HL-60 (cell line): ENCODE data around the gene GNAQ.

ENCODE experiments used
- CTCF ChIP-seq: IDR thresholded peaks from one replicate; pipeline ENCODE4 v1.5.1; 2011; ENCODE audit warnings: low read length, control low read depth, inconsistent platforms; ENCODE audit not compliant: insufficient read depth
- GABPA ChIP-seq: IDR thresholded peaks from 2 replicates; pipeline ENCODE4 v1.6.1; 2012; ENCODE audit warnings: low read depth
- POLR2AphosphoS5 ChIP-seq: IDR thresholded peaks from 2 replicates; pipeline ENCODE4 v1.6.1; 2012; ENCODE audit warnings: low read depth
- REST ChIP-seq: IDR thresholded peaks from 2 replicates; pipeline ENCODE4 v1.6.1; 2012; ENCODE audit warnings: low read depth; ENCODE audit not compliant: insufficient replicate concordance
- SPI1 ChIP-seq: IDR thresholded peaks from 2 replicates; pipeline ENCODE4 v1.6.1; 2012; ENCODE audit warnings: low read depth, mild to moderate bottlenecking, borderline replicate concordance

GRCh38 chr9:77966718-77967117, 64.9 kb downstream of the GNAQ start:
- no peak for TF ChIP-seq CTCF
- TF ChIP-seq GABPA = no peak
- TF ChIP-seq POLR2AphosphoS5 = no peak
- TF ChIP-seq REST = no peak
- TF ChIP-seq SPI1 = no peak
